COR-L47 (cell line): ENCODE results near the gene TNFRSF12A.

Experiments used
- DNase-seq: peaks from one replicate; lab custom pipeline; 2025; lab: John Stamatoyannopoulos, UW

TNFRSF12A gene, protein sequence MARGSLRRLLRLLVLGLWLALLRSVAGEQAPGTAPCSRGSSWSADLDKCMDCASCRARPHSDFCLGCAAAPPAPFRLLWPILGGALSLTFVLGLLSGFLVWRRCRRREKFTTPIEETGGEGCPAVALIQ

DNA sequence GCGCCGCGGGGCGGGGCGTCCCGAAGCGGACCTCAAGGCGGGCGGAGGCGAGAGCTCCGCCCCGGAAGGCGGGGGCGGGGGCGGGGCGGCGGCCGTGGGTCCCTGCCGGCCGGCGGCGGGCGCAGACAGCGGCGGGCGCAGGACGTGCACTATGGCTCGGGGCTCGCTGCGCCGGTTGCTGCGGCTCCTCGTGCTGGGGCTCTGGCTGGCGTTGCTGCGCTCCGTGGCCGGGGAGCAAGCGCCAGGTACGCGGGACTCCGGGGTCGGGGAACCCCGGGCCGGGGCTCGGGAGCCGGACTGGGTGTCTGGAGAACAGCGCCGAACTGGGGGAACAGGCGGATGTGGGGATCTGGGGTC, at the start of gene TNFRSF12A:
TSS of gene TNFRSF12A (plus strand) at position 122 of the 357 bp plus-strand sequence. CDS start at position 152, 30 bp downstream.
- DNase-seq = peak; percentile 39

DNA sequence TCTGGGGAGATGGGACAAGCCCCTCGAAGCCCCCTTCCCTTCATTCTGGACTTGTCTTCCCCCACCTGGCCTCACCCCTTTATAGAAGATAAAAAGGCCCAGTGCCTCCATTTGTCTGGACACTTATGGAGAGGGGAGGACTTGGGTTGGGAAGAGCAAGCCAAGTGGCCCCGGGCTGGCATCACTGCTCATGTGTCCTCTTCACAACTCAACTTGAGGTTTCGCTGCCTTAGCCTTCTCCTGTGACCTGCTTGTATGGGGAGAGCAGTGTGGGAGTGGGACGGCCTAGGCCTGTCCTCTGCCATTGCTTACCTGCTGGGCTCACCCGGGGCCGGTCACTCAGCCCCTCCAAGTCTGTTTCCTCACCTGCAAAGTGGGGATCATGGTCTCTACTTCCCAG, 49.6 kb upstream of the TNFRSF12A start:
- DNase-seq = no peak

- no peak for DNase-seq
Measured at GRCh38 chr16:2971134-2971984, 48.8 kb upstream of the TNFRSF12A start.

GRCh38 chr16:2971985-2972784, 48.0 kb upstream of the TNFRSF12A start:
- no peak for DNase-seq

- DNase-seq = no peak
Measured at GRCh38 chr16:2973093-2973492, 47.1 kb upstream of the TNFRSF12A start.

DNA sequence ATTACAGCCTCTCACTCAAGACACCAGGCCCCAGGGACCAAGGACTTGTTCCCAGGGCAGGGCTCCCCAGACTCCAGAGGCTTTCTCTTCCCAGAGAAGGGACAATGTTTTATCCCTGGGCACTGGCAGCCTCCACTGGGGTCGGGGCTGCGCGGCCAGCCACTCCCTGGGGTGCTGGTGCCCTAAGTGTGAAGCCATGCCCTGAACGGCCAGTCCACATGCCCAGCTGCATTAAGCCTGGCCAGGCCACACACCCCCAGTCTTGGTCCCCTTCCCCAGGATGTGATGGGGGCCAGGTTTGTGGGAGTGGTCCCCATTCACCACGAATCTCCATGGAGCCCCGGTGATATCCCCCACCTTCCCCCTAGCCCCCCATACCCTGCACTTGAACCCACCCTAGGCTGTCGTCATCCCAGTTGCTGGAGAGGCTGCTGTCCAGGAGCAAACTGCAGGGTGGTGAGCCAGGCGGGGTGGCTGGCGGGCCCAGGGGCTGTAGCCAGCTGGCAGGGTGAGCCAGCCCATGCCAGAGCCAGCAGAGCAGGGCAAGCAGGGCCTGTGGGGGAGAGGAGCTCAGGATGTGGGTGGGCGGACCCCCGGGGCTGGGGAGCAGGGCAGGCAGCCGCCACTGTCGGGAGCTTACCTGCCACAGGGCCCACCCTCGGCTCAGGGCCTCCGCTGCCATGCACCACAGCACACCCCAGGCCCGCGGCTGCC, 46.4 kb upstream of the TNFRSF12A start:
- no peak for DNase-seq

GRCh38 chr16:2974319-2975056, 45.7 kb upstream of the TNFRSF12A start:
- no peak for DNase-seq

DNA sequence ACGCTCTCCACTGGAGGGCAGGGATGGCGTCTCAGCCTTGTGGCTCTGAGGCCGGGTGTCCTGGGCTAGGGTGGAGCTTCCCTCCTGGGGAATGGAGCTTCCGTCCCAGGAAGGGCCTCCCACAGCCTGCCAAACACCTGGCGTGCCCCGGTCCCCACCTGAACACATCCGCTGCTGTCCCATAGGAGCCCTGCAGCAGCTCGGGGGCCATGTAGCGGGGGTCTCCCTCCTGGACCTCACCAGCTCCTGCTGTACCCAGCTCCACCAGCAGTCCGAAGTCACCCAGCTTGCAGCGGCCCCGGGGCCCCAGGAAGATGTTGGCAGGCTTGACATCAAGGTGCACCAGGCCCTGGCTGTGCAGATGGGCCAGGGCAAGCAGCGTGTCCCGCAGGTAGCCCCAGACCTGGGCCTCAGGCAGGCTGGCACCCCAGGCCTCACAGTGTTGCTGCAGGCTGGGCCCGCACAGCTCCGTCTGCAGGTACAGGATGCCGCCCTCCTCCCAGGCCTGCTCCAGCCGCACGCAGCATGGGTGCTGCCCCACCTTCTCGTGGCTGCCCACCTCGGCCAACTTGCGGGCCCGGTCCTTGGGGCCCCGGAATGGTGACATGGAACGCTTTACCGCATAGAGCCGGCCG, 44.9 kb upstream of the TNFRSF12A start:
- no peak for DNase-seq

GRCh38 chr16:2976201-2976600, 44.0 kb upstream of the TNFRSF12A start:
- no peak for DNase-seq

- no peak for DNase-seq
Measured at GRCh38 chr16:2976673-2977072, 43.5 kb upstream of the TNFRSF12A start.

DNA sequence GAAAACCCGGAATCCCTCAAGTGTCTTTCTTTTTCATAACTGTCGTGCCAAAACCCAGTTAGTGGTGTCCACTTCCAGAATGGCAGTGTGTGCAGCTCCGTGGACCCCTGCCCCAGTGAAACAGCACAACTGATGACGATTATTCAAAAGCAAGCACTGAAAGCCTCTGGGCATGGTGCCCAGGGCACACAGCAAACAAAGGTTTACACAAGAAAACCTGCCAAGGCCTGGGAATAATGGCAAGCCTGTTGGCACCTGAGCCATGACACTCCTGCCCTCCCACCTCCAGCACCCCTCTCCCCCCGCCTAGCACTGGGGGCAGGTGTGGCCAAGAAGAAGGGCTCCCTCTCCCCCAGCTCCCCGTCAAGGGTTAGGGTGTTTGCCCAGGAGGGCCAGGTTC, 42.7 kb upstream of the TNFRSF12A start:
- peak; percentile 87 for DNase-seq

DNA sequence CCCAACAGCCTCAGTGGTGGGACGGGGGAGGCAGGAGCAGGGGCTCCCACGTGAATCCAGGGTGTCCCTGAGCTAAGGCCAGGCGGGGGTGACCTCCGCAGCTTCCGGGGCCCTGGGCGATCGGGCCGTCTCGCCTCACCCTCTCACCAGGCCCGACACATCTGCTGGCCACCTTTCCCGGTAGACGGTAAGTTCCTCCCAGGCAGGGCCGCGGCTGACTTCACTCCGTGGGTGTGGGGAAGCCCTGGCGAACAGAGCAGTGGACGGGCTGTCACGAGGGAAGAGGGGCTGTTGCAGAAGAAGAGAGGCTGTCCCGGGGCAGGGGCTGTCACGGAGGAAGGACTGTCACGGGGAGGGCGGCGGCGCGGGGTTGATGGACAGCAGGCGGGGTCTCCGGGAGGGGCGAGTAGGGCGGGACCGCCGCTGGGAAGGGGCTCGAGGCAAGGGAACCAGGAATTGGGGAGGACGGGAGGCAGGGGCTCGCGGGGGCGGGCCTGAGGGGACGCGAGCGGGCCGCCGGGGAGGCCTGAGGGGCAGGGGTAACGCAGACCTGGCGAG, 40.4 kb upstream of the TNFRSF12A start:
- DNase-seq = no peak

- peak; percentile 88 for DNase-seq
Measured at GRCh38 chr16:2980227-2981176, 39.7 kb upstream of the TNFRSF12A start, which contains the start of gene PKMYT1. Gene PKMYT1, minus strand, starts transcription at chr16:2980446. Its CDS starts 789 bp downstream, at chr16:2979657.

GRCh38 chr16:2981177-2981898, 38.8 kb upstream of the TNFRSF12A start:
- no peak for DNase-seq

DNA sequence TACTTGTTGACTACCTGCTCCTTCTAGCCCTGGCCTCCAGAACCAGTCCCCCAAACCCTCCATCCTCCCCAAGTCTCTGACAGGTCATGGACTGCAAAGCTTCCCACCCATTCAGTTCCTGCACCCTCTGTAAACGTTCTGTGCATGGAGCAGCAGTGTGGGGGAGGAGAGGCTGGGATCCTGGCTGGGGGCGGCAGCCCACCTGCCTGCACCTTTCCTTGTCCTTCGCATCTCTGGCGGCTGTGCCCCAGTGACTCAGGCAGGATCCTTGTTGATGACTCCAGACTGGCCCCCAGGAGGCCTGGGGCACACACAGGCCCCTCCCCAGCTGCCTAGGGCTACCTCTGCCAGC, 38.3 kb upstream of the TNFRSF12A start:
- DNase-seq = no peak

DNA sequence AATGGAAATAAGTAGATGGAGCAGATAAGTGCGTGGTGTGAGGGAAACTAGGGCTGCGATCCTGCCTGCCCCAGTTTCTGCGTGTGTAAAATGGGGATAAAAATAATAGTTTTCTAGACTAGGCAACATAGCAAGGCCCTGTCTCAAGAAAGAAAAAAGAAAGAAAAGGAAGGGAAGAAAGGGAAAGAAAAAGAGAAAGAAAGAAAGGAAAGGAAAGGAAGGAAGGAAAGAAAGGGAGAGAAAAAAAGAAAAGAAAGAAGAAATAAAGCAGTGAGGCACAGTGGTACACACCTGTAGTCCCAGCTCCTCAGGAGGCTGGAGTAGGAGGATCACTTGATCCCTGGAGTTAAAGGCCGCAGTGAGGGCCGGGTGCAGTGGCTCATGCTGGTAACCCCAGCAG, 37.8 kb upstream of the TNFRSF12A start:
- no peak for DNase-seq

- DNase-seq = peak; percentile 59
Measured at GRCh38 chr16:2983706-2984136, 36.4 kb upstream of the TNFRSF12A start.

DNA sequence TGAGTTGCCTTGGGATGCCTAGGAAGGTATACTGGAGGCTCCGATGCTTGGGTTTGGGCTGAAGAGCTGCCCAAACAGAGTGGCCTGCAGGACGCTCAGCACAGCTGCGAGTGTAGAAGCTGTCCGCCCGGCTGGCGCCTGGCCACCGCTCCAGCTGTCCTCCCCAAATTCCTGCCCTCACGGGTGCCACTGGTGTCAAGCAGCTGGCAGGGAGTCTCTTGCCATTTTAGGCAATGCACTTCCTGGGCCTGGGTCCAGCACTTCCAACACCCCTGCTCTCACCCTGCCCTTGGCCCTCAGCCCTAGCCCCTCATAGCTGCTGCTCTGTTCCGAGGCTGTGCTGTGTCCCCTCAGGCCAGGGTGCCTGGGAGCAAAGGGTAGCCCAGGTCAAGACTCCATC, 34.7 kb upstream of the TNFRSF12A start:
- DNase-seq = no peak

GRCh38 chr16:2985893-2986355, 34.2 kb upstream of the TNFRSF12A start:
- no peak for DNase-seq
